Thyroid gland (tissue), 4 donors: ENCODE data around the gene CFC1B. TPM values are rescaled to one million over a fixed set of nuclear protein-coding genes. Genes with fewer than 3 reads are reported as not detected.
"Not testable (repeated sequence)": the region's sequence is repeated elsewhere in the genome, so short reads cannot be mapped to it uniquely, and the experiment has no call there.

Experiments used
- DNase-seq, 2 donors: peaks; one replicate each; pipeline ENCODE4 v3.0.0-alpha.2; 2019
- H3K27ac ChIP-seq, 3 donors: fragments of 200-600 bp; sonication (generic); 1 replicate in 2 of 3; 2 replicates in 1 of 3; pipeline ENCODE4 v1.5.1; 2016 to 2019; ENCODE audit warnings: mild to moderate bottlenecking in 1 of 3, moderate library complexity in 1 of 3
- H3K27me3 ChIP-seq: fragments of 200-600 bp; sonication (generic); one replicate; pipeline ENCODE4 v1.5.1; 2019
- H3K36me3 ChIP-seq, 2 donors: fragments of 200-600 bp; sonication (generic); one replicate each; pipeline ENCODE4 v1.5.1; 2016 to 2019
- H3K4me1 ChIP-seq, 2 donors: fragments of 200-600 bp; sonication (generic); one replicate each; pipeline ENCODE4 v1.5.1; 2017 to 2019
- H3K4me3 ChIP-seq, 3 donors: fragments of 200-600 bp; sonication (generic); replicated peaks in 1 of 3; 1 replicate in 2 of 3; 2 replicates in 1 of 3; pipeline ENCODE4 v1.5.1; 2016; ENCODE audit warnings: mild to moderate bottlenecking in 1 of 3
- H3K9me3 ChIP-seq: fragments of 200-600 bp; sonication (generic); one replicate; pipeline ENCODE4 v1.5.1; 2017
- WGBS, 2 donors: methylation state at CpG; one replicate each; pipeline ENCODE4 v1.1.5; 2017; 5-methylcytosine and 5-hydroxymethylcytosine counted together
- intact Hi-C: fragments of 100-400 bp; cut with DNase I; formaldehyde crosslinking; loops from one replicate; pipeline ENCODE4 v1.15.1; 2023
- total RNA-seq, 4 donors: library from RNA; depleted of rRNA; stranded (reverse); fragments of >200 nt; gene quantifications; one replicate each; pipeline ENCODE4 v1.2.3, GENCODE V29; 2016

The CFC1B gene
- total RNA-seq = not detected

DNA sequence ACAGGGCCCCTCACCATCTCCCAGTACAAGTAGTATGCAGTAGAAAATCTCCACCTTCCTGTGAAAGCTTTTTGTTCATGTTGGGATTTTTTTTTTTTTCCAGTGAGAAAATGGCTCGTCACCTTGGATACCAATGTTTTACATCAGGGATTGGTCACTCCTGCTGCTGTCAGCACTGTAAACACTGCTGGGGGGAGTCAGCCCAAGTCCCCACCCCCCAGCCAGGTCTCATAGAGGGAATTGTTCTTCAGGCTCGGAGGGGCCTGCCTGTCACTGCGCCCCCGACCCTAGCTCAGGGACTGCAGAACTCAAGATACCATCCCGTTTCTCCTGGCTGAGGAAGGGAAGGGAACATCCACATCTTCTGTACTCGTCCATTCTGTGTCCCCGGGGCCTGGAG is at the start of gene CFC1B:
Gene CFC1B, plus strand, starts transcription at position 231 of the 400 bp plus-strand sequence. CDS start 263 bp downstream, outside the sequence.
- intact Hi-C loops, H3K27ac ChIP-seq, H3K4me1 ChIP-seq, H3K36me3 ChIP-seq, H3K9me3 ChIP-seq, DNase-seq, H3K27me3 ChIP-seq, H3K4me3 ChIP-seq: not testable (repeated sequence)
- WGBS, 2 donors = no CpG with 5 or more reads among the region's 7 CpGs

DNA sequence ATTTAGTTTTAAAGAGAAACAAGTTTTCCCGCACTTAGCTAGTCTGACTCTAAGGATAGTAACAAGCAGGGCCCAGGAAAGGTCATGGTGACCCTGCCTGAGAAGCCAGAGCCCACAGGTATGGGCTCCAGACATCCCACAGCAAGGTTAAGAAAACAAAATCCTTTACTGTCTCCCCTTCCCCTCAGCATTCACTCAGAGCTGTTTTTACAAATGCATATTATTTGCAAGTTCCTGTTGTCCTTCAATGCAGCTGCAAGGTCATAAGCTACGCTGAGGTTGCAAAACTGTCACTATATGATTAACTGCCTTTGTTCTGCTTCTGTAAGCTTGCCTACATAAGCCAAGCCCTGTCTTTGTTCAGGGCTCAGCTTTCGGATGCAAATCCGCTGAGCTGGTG is 29.9 kb upstream of the CFC1B start:
- intact Hi-C loops, H3K27me3 ChIP-seq, H3K36me3 ChIP-seq, H3K9me3 ChIP-seq, H3K4me1 ChIP-seq, DNase-seq, H3K27ac ChIP-seq, H3K4me3 ChIP-seq: not testable (repeated sequence)
- WGBS, 2 donors = 0 to 47% methylated on average over 1 to 3 of the region's 4 CpGs

DNA sequence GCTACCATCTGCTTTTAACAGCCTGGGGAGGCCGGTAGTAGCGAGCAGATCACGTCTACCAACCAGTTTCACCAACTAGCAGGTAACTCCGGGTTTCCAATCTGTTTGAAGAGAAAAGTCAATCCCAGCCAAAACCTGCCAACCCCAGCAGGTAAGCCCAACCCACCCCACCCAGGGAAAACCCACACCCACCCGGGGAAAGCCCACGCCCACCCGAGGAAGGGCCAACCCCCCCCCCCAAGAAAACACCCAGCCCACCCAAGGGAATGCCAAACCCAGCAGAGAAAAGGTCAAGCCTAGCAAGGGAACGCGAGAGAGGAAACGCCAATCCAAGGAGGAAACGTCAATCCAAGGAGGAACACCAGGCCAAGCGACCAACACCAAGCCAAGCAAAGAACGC is 11.8 kb upstream of the CFC1B start, which contains the start of gene POTEI:
Gene POTEI, minus strand, starts transcription at position 101 of the 400 bp plus-strand sequence. Its CDS starts 93 bp downstream, at position 8.
- H3K27ac ChIP-seq, H3K4me3 ChIP-seq, H3K36me3 ChIP-seq, H3K27me3 ChIP-seq, H3K9me3 ChIP-seq, intact Hi-C loops, H3K4me1 ChIP-seq, DNase-seq: not testable (repeated sequence)
- no CpG with 5 or more reads among the region's 13 CpGs for WGBS, 2 donors

DNA sequence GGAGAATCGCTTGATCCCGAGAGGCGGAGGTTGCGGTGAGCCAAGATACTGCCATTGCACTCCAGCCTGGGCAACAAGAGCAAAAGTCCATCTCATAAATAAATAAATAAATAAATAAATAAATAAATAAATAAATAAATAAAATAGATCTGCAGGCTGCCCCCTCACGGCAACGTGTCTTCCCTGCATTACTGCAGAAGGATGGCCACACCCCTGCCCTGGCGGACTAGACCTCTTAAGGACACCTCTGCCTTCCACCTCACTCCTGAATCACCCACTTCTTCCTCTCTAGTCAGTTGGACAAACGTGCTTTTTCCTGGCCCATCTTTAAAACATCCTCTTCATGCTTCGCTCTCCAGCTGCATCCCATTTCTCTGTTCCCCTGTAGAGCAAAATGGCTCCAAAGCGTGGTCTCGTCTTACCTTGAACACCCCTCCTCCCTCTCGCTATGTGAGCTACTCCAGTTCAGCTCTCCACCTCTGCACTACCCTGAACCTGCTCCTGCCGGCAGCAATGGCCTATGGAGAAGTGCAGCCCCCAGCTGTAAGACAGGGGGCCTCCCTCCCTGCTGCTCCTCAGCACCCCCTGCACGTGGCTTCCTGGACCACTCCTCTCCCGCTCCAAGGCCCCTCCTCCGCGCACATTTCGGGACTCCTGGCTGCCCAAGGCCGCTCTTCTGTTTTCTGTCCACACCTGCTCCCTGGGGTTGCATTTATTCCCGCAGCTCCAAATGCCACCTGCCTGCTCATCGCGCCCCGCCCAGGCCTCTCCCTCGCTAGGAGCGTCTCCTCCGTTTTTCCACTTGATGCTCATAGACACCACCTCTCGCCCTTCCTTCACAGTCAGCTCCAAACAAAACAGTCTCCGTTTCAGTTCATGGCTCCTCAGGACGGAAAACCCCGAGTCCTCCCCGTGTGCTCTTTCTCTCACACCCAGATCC is 9.9 kb upstream of the CFC1B start:
- intact Hi-C loops = not testable (repeated sequence)

DNA sequence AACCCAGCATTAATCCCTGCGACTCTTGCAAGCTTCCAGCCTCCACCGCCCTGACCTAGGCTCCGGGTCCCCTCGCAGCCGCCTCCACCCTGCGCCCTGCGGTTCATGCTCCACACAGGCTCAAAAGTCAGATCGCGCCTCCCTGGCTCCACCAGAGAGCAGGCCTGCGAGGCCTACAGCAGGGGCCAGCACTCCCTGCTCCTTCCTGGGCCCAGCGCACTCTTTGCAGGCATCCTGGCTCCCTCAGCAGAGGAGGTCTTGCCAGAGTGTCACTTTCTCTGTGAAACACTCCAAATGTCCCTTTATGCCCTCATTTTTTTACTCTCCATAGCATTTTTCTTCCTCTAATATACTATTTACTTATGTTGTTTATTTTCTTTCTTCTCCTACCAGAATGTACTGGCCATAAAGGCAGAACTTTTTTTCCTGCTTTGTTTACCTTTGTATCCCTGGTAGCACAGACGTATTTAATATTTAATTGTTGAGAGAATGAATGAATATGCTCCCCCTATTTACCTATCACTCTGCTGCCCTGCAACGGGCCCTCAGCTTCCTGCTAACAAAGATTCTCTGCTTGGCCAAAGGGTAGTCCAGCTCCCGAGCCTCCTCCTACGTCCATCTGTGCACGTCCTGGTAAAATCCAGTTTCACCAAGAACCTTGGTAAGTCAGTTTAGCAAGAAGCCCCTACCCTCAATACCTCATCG is 9.1 kb upstream of the CFC1B start:
- H3K27me3 ChIP-seq, H3K4me3 ChIP-seq, H3K36me3 ChIP-seq, DNase-seq, H3K27ac ChIP-seq, H3K4me1 ChIP-seq, H3K9me3 ChIP-seq, intact Hi-C loops: not testable (repeated sequence)
- WGBS, 2 donors = 90 to 93% methylated on average over 5 of the region's 17 CpGs

More for the DNA sequence above, 9.9 kb upstream of the CFC1B start:
- not testable (repeated sequence) for H3K4me3 ChIP-seq, H3K9me3 ChIP-seq, H3K27me3 ChIP-seq, H3K4me1 ChIP-seq, H3K36me3 ChIP-seq, H3K27ac ChIP-seq, DNase-seq
- 42% methylated on average over 5 of the region's 31 CpGs; no CpG with 5 or more reads in 1 of the 2 donors for WGBS, 2 donors

DNA sequence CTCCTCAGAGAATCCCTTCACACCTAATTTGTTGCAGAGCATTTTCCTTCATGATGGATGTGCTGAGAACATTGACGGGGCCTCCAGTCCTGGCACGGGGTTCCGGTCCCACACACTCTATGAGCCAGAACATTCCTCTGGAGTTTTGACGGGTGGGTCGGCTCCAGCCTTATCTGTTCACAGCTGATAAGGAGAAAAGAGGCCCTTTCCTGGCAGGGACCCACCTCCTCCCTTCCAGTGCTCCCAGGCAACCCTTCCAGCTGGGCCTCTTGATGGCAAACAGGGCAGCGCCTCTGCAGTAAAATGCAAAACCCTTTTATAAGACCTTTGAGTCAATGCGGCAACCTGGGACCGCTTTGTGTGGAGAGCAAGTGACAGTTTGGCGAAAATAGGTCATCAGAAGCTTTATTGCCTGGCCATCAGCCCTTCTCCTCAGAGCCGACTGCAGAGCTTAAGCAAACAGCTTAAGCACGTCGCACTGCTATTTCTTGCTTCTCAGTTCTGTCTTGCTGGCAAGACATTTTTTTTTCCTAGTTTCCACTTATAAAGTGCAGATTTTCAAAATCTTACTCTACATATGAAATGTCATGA is 2.4 kb upstream of the CFC1B start:
- H3K9me3 ChIP-seq, H3K27ac ChIP-seq, H3K4me1 ChIP-seq, intact Hi-C loops, H3K4me3 ChIP-seq, H3K36me3 ChIP-seq, DNase-seq, H3K27me3 ChIP-seq: not testable (repeated sequence)
- no CpG with 5 or more reads among the region's 12 CpGs for whole genome bisulfite sequencing, 2 donors

DNA sequence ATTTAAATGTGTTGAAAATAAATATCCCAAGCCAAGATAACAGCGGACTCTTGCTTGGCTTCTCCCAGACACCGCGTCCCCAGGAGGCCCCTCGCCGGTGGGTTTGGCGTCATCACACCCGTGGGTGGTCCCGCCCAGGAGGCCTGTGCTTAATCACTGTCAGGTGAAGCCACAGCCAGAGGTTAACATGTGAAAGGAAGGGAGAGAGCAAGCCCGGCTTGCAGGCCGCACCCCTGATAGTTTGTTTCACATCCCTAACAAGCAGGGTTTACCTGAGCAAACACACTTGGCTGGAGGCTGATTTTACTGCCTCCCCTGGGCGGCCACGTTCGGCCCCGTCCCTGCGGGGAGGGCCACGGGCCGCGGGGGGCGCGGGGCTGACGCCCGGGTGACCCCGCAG is 1.4 kb downstream of the CFC1B start:
- H3K27ac ChIP-seq, H3K4me1 ChIP-seq, H3K4me3 ChIP-seq, H3K9me3 ChIP-seq, H3K27me3 ChIP-seq, H3K36me3 ChIP-seq, intact Hi-C loops, DNase-seq: not testable (repeated sequence)
- WGBS, 2 donors = no CpG with 5 or more reads among the region's 23 CpGs

DNA sequence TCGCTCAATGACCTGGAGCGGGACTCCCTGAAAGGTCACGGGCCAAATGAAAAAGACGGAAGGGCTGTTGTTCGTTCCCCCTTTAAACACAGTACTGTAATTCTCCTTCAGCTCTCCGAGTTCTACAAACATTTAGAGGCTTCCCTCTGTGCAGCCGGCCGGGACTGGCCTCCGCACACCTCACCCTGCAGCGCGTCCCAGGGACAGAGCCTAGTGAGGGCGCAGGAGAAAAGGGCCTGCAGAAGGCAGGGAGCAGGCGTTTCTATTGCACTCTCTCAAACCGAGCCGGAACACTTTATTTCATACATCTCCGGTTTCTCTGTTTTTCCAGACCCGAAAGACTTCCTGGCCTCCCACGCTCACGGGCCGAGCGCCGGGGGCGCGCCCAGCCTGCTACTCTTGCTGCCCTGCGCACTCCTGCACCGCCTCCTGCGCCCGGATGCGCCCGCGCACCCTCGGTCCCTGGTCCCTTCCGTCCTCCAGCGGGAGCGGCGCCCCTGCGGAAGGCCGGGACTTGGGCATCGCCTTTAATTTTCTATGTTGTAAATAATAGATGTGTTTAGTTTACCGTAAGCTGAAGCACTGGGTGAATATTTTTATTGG is 6.4 kb downstream of the CFC1B start:
- H3K27ac ChIP-seq, intact Hi-C loops, H3K4me1 ChIP-seq, DNase-seq, H3K9me3 ChIP-seq, H3K4me3 ChIP-seq, H3K36me3 ChIP-seq, H3K27me3 ChIP-seq: not testable (repeated sequence)
- no CpG with 5 or more reads among the region's 40 CpGs for WGBS, 2 donors

DNA sequence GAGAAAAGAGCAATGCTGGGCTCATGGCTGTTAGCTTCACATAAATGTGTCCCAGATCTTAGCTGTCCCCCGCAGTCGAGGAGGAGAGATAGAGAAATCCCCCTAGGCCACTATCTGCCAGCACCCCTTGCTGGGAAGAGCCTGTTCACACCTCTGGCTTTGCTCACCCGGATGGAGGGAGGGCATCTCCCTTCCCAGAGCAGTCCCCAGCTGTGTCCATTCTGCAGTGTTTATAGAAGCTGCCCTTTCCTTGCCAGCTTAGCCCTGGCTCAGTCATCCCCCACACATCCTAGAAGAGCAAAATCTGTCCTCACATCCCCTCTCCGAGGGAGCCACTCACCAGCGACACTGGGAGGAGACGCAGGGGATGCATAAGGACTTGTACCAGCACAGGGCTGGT is 8.5 kb downstream of the CFC1B start:
- no CpG with 5 or more reads among the region's 6 CpGs for WGBS, 2 donors
- intact Hi-C loops, H3K27ac ChIP-seq, H3K36me3 ChIP-seq, DNase-seq, H3K4me1 ChIP-seq, H3K27me3 ChIP-seq, H3K9me3 ChIP-seq, H3K4me3 ChIP-seq: not testable (repeated sequence)

DNA sequence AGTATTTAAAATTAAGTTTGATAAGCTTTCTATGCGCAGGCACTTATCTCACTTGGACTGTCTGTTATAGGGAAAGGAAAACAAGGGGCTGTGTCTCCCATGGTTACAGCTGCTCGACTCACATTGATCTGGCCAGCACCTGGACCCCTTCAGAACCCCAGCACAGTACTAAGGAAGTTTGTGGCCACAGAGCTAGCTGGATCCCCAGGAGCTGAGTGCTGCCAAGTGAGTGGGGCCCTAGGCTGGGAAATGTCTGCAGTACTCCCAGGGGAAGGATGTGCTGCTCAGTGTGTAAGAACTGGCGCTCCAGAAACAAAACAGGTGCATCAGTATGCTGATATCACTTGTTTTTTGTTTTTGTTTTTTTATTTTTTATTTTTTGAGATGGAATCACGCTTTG is 9.2 kb downstream of the CFC1B start:
- intact Hi-C loops, H3K27me3 ChIP-seq: not testable (repeated sequence)
- WGBS, 2 donors = no CpG with 5 or more reads among the region's 4 CpGs

DNA sequence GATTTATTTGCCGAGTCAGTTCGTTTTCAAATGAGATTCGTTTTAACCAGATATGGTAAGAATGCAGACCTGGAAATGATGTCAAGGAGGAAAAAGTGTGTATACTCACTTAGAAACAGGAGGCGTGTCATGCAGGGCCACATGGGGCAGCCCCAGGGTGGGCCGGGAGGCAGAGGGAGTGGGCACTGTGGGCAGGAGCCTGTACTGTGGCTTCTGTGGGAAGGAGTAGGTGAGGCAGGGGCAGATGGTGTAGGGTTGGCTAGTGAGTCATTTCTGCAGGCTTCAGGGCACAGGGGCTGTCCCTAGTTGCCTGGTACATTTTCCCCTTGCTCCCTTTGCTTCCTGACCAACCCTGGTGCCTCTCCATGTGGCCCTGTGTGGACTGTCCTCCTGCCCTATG is 10.2 kb downstream of the CFC1B start:
- H3K9me3 ChIP-seq, H3K36me3 ChIP-seq, DNase-seq, H3K27me3 ChIP-seq, H3K4me3 ChIP-seq, H3K27ac ChIP-seq, H3K4me1 ChIP-seq, intact Hi-C loops: not testable (repeated sequence)
- WGBS, 2 donors = no CpG with 5 or more reads among the region's 5 CpGs

More for the DNA sequence above, 9.2 kb downstream of the CFC1B start:
- H3K4me1 ChIP-seq, H3K36me3 ChIP-seq, H3K27ac ChIP-seq, H3K4me3 ChIP-seq, DNase-seq, H3K9me3 ChIP-seq: not testable (repeated sequence)

DNA sequence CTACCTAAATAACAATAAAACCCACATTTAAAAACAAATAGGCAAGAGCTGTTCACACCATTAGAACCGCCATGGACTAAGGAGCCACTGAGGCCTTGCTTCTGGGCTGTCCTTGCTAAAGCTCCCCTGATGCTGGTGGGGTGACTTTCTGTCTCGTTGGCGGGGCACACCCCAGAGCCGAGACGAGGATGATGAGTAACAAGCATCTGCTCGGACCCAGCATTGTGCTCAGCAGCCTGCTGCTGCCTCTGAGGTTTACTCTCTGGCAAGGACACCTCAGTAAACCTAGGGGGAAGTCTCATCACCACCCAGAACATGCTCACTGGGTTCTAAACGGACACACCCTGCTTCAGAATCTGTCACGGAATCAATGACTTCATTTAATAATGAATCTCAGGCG is 10.7 kb downstream of the CFC1B start:
- H3K27ac ChIP-seq, DNase-seq, H3K27me3 ChIP-seq, H3K4me1 ChIP-seq, H3K36me3 ChIP-seq, intact Hi-C loops, H3K9me3 ChIP-seq, H3K4me3 ChIP-seq: not testable (repeated sequence)
- no CpG with 5 or more reads among the region's 9 CpGs for WGBS, 2 donors
